Activated T-cell treated with anti-CD3 and anti-CD28 coated beads for 4 hours (primary cell): ENCODE measurements around the gene ATXN7L1.
"Not testable (repeated sequence)": the region's sequence is repeated elsewhere in the genome, so short reads cannot be mapped to it uniquely, and the experiment has no call there.

Source experiments
- DNase-seq: peaks from one replicate; pipeline ENCODE4 v3.0.0-alpha.2; 2020

ATXN7L1 gene

DNA sequence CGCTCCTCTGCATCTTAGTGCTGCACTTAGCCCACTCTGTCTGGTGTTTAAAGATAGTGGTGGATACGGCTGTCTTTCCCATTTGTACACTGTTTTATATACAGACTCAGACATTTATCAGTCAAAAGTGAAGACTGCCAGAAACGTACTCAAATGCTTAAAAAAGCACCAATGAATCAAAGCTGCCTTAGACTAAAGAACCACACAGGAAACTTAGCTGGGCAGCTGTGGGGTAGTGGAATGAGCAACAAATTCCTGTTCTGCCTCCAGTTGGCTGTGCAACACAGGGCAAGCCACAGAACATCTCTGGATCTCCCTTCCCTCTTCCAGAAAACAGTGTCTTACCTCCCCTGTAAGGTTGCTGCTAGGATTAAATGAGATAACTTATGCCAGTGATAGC is 76.0 kb downstream of the ATXN7L1 start:
- no peak for DNase-seq

- no peak for DNase-seq
Measured at GRCh38 chr7:105799677-105800076, 76.7 kb downstream of the ATXN7L1 start.

- no peak for DNase-seq
Measured at GRCh38 chr7:105799006-105799405, 77.4 kb downstream of the ATXN7L1 start.

DNA sequence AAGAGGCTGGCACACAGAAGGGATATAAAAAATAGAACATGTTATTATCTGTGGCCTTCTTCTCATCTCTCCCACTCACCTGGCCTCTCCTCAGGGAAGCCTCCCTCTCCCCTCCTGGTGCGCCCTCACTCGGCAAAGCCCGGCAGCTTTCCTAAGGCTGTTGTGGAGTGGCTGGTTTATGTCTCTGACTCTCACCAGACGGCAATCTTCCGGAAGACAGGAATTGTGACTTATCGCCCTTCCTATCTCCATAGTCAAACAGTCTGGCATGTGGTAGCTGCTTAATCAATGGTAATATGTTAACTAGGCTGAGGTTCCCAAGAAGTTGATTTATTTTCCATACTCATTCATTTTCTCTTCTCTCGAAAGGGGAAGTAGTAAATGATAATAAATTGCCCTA is 78.7 kb downstream of the ATXN7L1 start:
- DNase-seq = no peak

- no peak for DNase-seq
Measured at GRCh38 chr7:105796365-105796764, 80.0 kb downstream of the ATXN7L1 start.

DNA sequence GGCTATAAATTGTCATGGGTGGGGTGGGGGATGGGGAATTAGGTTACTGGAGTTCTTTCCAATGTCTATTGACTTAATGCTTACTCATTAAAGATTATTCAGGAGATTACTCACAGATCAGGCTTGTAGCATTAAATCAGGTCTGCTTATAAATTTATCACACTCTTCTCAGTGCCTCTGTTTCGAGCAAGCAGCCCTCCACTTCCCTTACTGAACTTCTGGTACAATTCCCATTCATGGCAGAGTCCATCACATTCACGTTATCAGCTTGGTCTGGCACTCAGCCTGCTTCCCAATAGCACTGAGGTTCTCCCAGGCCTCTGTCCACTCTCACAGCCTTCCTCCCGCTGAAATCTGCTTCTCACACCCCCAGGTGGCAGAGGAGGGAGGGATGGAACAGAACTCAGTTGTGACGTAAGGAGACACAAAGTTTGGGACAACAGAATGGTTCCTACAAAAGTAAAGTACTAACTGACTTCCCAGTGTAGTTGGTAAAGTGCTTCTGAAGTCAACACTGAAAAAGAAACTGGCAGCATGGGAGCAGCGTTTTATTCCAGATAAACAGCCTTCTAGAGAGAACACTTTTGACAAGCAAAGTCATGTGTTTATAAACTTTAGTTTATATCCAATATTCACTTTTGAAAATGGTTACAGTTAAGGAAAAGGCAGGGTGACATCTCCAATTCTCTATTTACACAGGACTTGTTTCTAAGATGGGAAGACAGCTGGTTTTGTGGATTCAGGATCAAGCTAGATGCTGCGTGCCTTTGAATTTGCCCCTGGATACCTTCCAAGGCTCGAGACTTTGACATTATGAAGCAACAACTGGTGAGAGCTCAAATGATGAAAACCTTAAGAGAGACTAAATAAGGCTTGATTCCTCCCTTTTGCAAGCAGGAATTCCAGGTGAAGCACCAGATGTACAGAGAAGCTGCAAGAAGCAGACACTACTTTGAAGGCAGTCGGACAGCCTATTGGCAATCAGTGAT is 81.4 kb downstream of the ATXN7L1 start:
- no peak for DNase-seq

- DNase-seq = no peak
Measured at GRCh38 chr7:105792488-105793370, 83.7 kb downstream of the ATXN7L1 start.

DNA sequence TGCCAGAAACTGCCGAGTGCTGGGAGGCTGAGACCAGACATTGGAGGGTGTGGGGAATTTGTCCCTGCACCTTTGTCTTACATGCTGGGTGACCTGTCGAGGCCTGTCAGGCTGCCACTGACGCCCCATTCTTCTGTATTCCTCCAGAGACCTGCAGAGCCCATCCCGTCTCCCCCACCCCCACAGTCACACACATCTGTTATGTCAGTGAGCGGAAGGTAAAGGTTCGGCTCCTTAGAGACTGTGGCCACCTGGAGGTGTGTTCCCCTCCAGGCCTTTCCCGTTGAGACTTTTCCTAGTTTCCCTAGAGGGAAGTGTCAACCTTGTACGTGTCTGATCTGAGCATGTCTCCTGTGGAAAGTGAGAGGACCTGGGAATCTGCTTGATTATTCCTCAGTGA is 84.5 kb downstream of the ATXN7L1 start:
- no peak for DNase-seq

GRCh38 chr7:105790996-105791395 is 85.4 kb downstream of the ATXN7L1 start:
- no peak for DNase-seq

DNA sequence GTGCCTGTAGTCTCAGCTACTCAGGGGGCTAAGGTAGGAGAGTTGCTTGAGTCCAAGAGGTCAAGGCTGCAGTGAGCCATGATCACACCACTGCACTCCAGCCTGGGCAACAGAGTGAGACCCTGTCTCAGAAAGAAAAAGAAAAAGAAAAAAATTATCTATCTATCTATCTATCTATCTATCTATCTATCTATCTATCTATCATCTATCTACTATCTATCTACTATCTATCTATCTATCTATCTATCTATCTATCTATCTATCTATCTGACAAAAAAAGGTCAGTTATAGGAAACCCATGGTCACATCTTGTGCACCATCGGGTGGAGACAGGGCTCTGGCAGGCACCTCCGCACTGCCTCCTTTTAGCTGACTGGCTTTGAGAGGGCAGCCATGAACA is 85.9 kb downstream of the ATXN7L1 start:
- DNase-seq = not testable (repeated sequence)

- no peak for DNase-seq
Measured at GRCh38 chr7:105788816-105789349, 87.5 kb downstream of the ATXN7L1 start.

DNA sequence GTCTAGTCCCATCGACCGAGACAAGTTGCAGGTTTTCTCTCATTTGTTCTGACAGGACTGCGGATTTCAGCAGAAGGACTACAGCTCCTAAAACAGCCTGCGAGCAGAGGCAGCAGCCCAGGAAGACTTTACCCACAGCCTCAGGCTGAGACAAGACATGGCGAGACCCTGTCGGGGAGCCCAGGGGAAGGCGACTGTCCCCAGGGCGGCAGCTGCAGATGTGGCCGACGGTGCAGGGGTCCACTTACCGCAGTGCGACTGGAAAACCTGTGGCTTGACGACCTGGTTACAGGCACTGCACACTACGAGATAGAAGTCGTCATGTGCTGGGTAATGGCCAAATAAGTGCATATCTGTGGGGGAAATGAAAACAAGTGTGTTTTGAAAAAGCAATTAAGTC is 88.0 kb downstream of the ATXN7L1 start:
- DNase-seq = no peak

- no peak for DNase-seq
Measured at GRCh38 chr7:105787793-105788192, 88.6 kb downstream of the ATXN7L1 start.

GRCh38 chr7:105786520-105787470 is 89.6 kb downstream of the ATXN7L1 start:
- DNase-seq = no peak

- no peak for DNase-seq
Measured at GRCh38 chr7:105782391-105783042, 93.9 kb downstream of the ATXN7L1 start.

- DNase-seq = no peak
Measured at GRCh38 chr7:105779856-105780780, 96.3 kb downstream of the ATXN7L1 start.

DNA sequence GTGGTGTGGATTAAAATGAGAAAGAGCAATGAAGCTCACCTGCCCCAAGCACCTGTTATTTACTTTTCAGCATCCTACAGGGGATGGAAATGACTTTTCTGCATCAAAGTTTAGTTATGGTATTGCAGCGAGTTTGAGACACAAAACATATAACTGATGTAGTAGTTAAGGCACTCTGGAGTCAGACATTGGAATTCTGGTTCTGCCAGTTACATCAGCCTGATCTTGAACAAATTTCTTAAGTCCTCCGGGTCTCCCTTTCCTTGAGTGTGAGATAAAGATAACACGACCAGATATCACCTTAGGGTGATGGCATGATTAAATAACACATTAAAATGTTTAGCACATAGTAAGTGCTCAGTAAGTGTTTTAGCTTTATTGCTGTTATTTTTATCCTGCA is 97.4 kb downstream of the ATXN7L1 start:
- DNase-seq = no peak

- DNase-seq = no peak
Measured at GRCh38 chr7:105776986-105777910, 99.2 kb downstream of the ATXN7L1 start.

GRCh38 chr7:105776068-105776790 is 100.2 kb downstream of the ATXN7L1 start:
- no peak for DNase-seq
